K562 (cell line): ENCODE results near the gene TENM4. TPM values are rescaled to one million over a fixed set of nuclear protein-coding genes. Genes with fewer than 3 reads are reported as not detected.

Source experiments
- ATAC-seq: fragments of 200-7000 bp; cut with Tn5 transposase; 3 replicates; pipeline ENCODE4 v1.9.1; 2020; ENCODE audit warnings: moderate library complexity
- BruUV-seq: library from RNA; stranded (reverse); fragments of 400-500 nt; replicated peaks from 2 replicates; lab custom pipeline; 2021; lab: Mats Ljungman, UMichigan
- CTCF ChIA-PET: fragments of 300-600 bp; formaldehyde crosslinking; extraction: SDS; loops from one replicate; lab custom pipeline; 2021; ENCODE audit warnings: low intra/inter-chr PET ratio; lab: Yijun Ruan, JAX
- POLR2A ChIA-PET: fragments of 300-600, 350-650 bp; sonication (Branson Sonifier 250); formaldehyde crosslinking; extraction: SDS; loops from one replicate; lab custom pipeline; 2021; ENCODE audit warnings: antibody characterized with exemption, inconsistent platforms; lab: Yijun Ruan, JAX
- DNase-seq, 4 experiments: peaks; one replicate each; pipeline versions ENCODE4 v3.0.0 to v3.0.0-alpha.2; 2011 to 2018; ENCODE audit warnings: low spot score in 3 of 4, mixed read lengths in 3 of 4; ENCODE audit errors: extremely low read depth in 1 of 4
- FAIRE-seq: peaks from 2 replicates; lab custom pipeline; 2011; peaks lifted over from hg19 to GRCh38; lab: Jason Lieb, UNC
- H2AFZ ChIP-seq: 2 replicates; pipeline ENCODE4 v1.6.0; 2011; ENCODE audit warnings: low read depth, low read length, control low read depth, inconsistent platforms
- H3K27ac ChIP-seq: fragments of 200-600 bp; 3 replicates; pipeline ENCODE4 v1.8.0; 2011; ENCODE audit warnings: low read depth, mild to moderate bottlenecking, control low read depth, inconsistent platforms, low read length, moderate library complexity, mixed read lengths; ENCODE audit errors: extremely low read depth
- H3K27me3 ChIP-seq, 2 experiments: fragments of 300-600 bp in 1 of 2; 2 replicates in 1 of 2; 3 replicates in 1 of 2; pipeline versions ENCODE4 v1.6.0 to v1.8.0; 2011; ENCODE audit warnings: inconsistent platforms in 2 of 2, low read length in 2 of 2, mild to moderate bottlenecking in 1 of 2, mixed read lengths in 1 of 2, moderate library complexity in 1 of 2; ENCODE audit not compliant: control insufficient read depth in 2 of 2, insufficient read depth in 2 of 2
- H3K36me3 ChIP-seq: fragments of 300-600 bp; 3 replicates; pipeline ENCODE4 v1.8.0; 2011; ENCODE audit warnings: mild to moderate bottlenecking, low read length, inconsistent platforms; ENCODE audit not compliant: control insufficient read depth, insufficient read depth
- H3K4me1 ChIP-seq, 2 experiments: fragments of 200-600 bp in 1 of 2; replicated peaks in 1 of 2; 2 replicates in 1 of 2; 3 replicates in 1 of 2; pipeline versions ENCODE4 v1.5.1 to v1.8.0; 2011; ENCODE audit warnings: inconsistent platforms in 2 of 2, low read length in 2 of 2, mild to moderate bottlenecking in 1 of 2, mixed read lengths in 1 of 2, moderate library complexity in 1 of 2; ENCODE audit not compliant: control insufficient read depth in 2 of 2, insufficient read depth in 2 of 2
- H3K4me2 ChIP-seq: 2 replicates; pipeline ENCODE4 v1.6.1; 2011; ENCODE audit warnings: low read length, control low read depth, inconsistent platforms, mixed read lengths; ENCODE audit not compliant: insufficient read depth
- H3K4me3 ChIP-seq: fragments of 200-600 bp; sonication (generic), shearing (Covaris generic); 2 replicates; pipeline ENCODE4 v1.5.1; 2016; ENCODE audit warnings: control low read depth, inconsistent platforms
- H3K79me2 ChIP-seq: fragments of 200-600 bp; 3 replicates; pipeline ENCODE4 v1.8.0; 2011; ENCODE audit warnings: low read length, inconsistent platforms; ENCODE audit not compliant: control insufficient read depth, insufficient read depth
- H3K9ac ChIP-seq, 2 experiments: 2 replicates each; pipeline versions ENCODE4 v1.6.0 to v1.6.1; 2011; ENCODE audit warnings: low read depth in 2 of 2, low read length in 2 of 2, control low read depth in 1 of 2, inconsistent platforms in 1 of 2, mild to moderate bottlenecking in 1 of 2, mixed read lengths in 1 of 2; ENCODE audit not compliant: insufficient read depth in 1 of 2
- H3K9me1 ChIP-seq: one replicate; pipeline ENCODE4 v1.6.0; 2011; ENCODE audit warnings: inconsistent platforms, mild to moderate bottlenecking, low read length, moderate library complexity; ENCODE audit not compliant: control insufficient read depth, insufficient read depth
- H3K9me3 ChIP-seq: replicated peaks from 2 replicates; pipeline ENCODE4 v1.5.1; 2011; ENCODE audit warnings: low read depth, low read length, inconsistent platforms; ENCODE audit not compliant: control insufficient read depth, insufficient read depth
- H4K20me1 ChIP-seq: replicated peaks from 2 replicates; pipeline ENCODE4 v1.6.1; 2011; ENCODE audit warnings: low read length, inconsistent platforms, mixed read lengths; ENCODE audit not compliant: control insufficient read depth, insufficient read depth
- ADNP ChIP-seq: fragments of 200-800 bp; sonication (Bioruptor generic); IDR thresholded peaks from 2 replicates; pipeline ENCODE4 v1.6.1; 2016; ENCODE audit warnings: missing genetic modification characterization, missing compliant biosample characterization
- CREBBP ChIP-seq: IDR thresholded peaks from one replicate; pipeline ENCODE4 v1.6.1; 2012; ENCODE audit warnings: low read depth, mild to moderate bottlenecking, control low read depth, inconsistent platforms, low read length
- FOXM1 ChIP-seq, 2 experiments: fragments of 450-650 bp in 1 of 2; sonication (generic) in 1 of 2; formaldehyde crosslinking in 1 of 2; IDR thresholded peaks; 2 replicates each; pipeline versions ENCODE4 v1.6.1 to v1.9.0; 2017 to 2022; ENCODE audit warnings: low read depth in 2 of 2, mild to moderate bottlenecking in 2 of 2, missing genetic modification reagents in 1 of 2, moderate library complexity in 1 of 2
- HNRNPK ChIP-seq: fragments of 200-400 bp; formaldehyde crosslinking; IDR thresholded peaks from one replicate; pipeline ENCODE4 v1.6.1; 2018; ENCODE audit warnings: mild to moderate bottlenecking, low read depth, low read length; ENCODE audit not compliant: poor library complexity, severe bottlenecking
- HNRNPL ChIP-seq: fragments of 200-400 bp; formaldehyde crosslinking; IDR thresholded peaks from 2 replicates; pipeline ENCODE4 v1.6.1; 2017; ENCODE audit warnings: low read depth, mild to moderate bottlenecking, low read length
- KLF6 ChIP-seq: fragments of 250-450 bp; sonication (Bioruptor Pico); IDR thresholded peaks from 2 replicates; pipeline ENCODE4 v1.4.0; 2020; ENCODE audit warnings: mild to moderate bottlenecking, moderate library complexity, borderline replicate concordance
- MYBL2 ChIP-seq, 2 experiments: fragments of 450-650 bp in 1 of 2; sonication (generic) in 1 of 2; formaldehyde crosslinking in 1 of 2; IDR thresholded peaks; 2 replicates each; pipeline versions ENCODE4 v1.6.1 to v1.8.1; 2017 to 2022; ENCODE audit warnings: borderline replicate concordance in 1 of 2, inconsistent platforms in 1 of 2, low read depth in 1 of 2, mild to moderate bottlenecking in 1 of 2, missing genetic modification reagents in 1 of 2, moderate library complexity in 1 of 2
- NFE2 ChIP-seq: IDR thresholded peaks from 2 replicates; pipeline ENCODE4 v1.6.1; 2014; ENCODE audit warnings: antibody characterized with exemption, low read depth
- POLR2H ChIP-seq: IDR thresholded peaks from 2 replicates; pipeline ENCODE4 v1.6.1; 2016; ENCODE audit warnings: missing genetic modification characterization, low read depth, mild to moderate bottlenecking, control low read depth, missing compliant biosample characterization, moderate library complexity
- POLR3A ChIP-seq: IDR thresholded peaks from 2 replicates; pipeline ENCODE4 v1.6.1; 2011; ENCODE audit warnings: borderline replicate concordance, mild to moderate bottlenecking, moderate library complexity; ENCODE audit not compliant: insufficient read length, insufficient read depth; ENCODE audit errors: extremely low read depth
- THAP7 ChIP-seq: fragments of 250-450 bp; sonication (Bioruptor Pico); IDR thresholded peaks from 2 replicates; pipeline ENCODE4 v1.5.0; 2021
- TOE1 ChIP-seq, 2 experiments: fragments of 450-650 bp in 1 of 2; sonication (generic) in 1 of 2; formaldehyde crosslinking in 1 of 2; IDR thresholded peaks; 2 replicates each; pipeline versions ENCODE4 v1.7.1 to v1.8.0; 2016 to 2022; ENCODE audit warnings: borderline replicate concordance in 2 of 2, mild to moderate bottlenecking in 2 of 2, antibody characterized with exemption in 1 of 2, inconsistent platforms in 1 of 2, low read depth in 1 of 2, missing genetic modification reagents in 1 of 2, moderate library complexity in 1 of 2
- ZNF124 ChIP-seq: sonication (generic); formaldehyde crosslinking; IDR thresholded peaks from 2 replicates; pipeline ENCODE4 v1.8.1; 2022; ENCODE audit warnings: missing genetic modification reagents
- ZNF143 ChIP-seq: sonication (generic); formaldehyde crosslinking; IDR thresholded peaks from 2 replicates; pipeline ENCODE4 v1.9.0; 2022; ENCODE audit warnings: mild to moderate bottlenecking, missing genetic modification reagents
- ZNF431 ChIP-seq: sonication (generic); formaldehyde crosslinking; IDR thresholded peaks from 2 replicates; pipeline ENCODE4 v1.8.0; 2022; ENCODE audit warnings: mild to moderate bottlenecking, missing genetic modification reagents
- ZNF551 ChIP-seq: fragments of 250-450 bp; sonication (Bioruptor Pico); IDR thresholded peaks from 2 replicates; pipeline ENCODE4 v1.5.0; 2021; ENCODE audit warnings: mild to moderate bottlenecking, moderate library complexity
- ZNF740 ChIP-seq, 3 experiments: fragments of 200-800 bp in 1 of 3; sonication (Bioruptor generic) in 1 of 3; sonication (generic) in 1 of 3; formaldehyde crosslinking in 1 of 3; IDR thresholded peaks; 2 replicates each; pipeline versions ENCODE4 v1.6.1 to v1.8.0; 2016 to 2022; ENCODE audit warnings: mild to moderate bottlenecking in 2 of 3, missing compliant biosample characterization in 2 of 3, missing genetic modification characterization in 2 of 3, missing genetic modification reagents in 1 of 3
- ZNF780A ChIP-seq: fragments of 250-450 bp; sonication (Bioruptor Pico); IDR thresholded peaks from 2 replicates; pipeline ENCODE4 v1.5.0; 2021; ENCODE audit warnings: mild to moderate bottlenecking
- WGBS: fragments of 100-300 bp; shearing (Covaris generic); methylation state at CpG from one replicate; pipeline ENCODE4 v1.1.6; 2016; ENCODE audit warnings: low coverage, mixed read lengths; ENCODE audit not compliant: insufficient coverage; ENCODE audit errors: missing lambda C conversion rate; 5-methylcytosine and 5-hydroxymethylcytosine counted together
- in situ Hi-C: fragments of 300-500 bp; cut with MboI; formaldehyde crosslinking; loops from 4 replicates; pipeline ENCODE4 v1.15.0; 2018; ENCODE audit warnings: inconsistent platforms, mixed read lengths
- intact Hi-C: fragments of 100-400 bp; cut with micrococcal nuclease; formaldehyde crosslinking; loops from 2 replicates; pipeline ENCODE4 v1.14.2; 2022
- polyA plus RNA-seq, 8 experiments: library from polyadenylated mRNA; depleted of rRNA in 4 of 8; stranded (reverse) in 5 of 8; unstranded in 3 of 8; fragments of >200 nt; fragmentation: Nextera tagmentation in 2 of 8; fragmentation: Illumina TruSeq in 1 of 8; extraction: Ambion mirVana in 2 of 8; extraction: Trizol in 1 of 8; gene quantifications; 2 replicates each; pipeline versions ENCODE4 v1.2.1 to v1.2.3, GENCODE V29; 2011 to 2014; ENCODE audit warnings: inconsistent platforms in 1 of 8, missing spikeins in 1 of 8
- total RNA-seq, 7 experiments: library from RNA; depleted of rRNA in 6 of 7; stranded (reverse); fragments of >200 nt in 6 of 7; fragmentation: Illumina TruSeq in 2 of 7; extraction: Trizol in 2 of 7; gene quantifications; 2 replicates each; pipeline versions ENCODE4 v1.2.1 to v1.2.3, GENCODE V29; 2011 to 2021; ENCODE audit warnings: low replicate concordance in 1 of 7

Gene TENM4
- total and polyA plus RNA-seq, 9 of the 15 experiments (the other 6 are each of a cell fraction or from before 2014, with no cell fraction given), result 0.16 TPM; not detected in 8

GRCh38 chr11:78909386-78909785 is 531.4 kb downstream of the TENM4 start (continued):
- TF ChIP-seq ZNF740 (CRISPR knock-in tag; IDR thresholded peaks at IDR 0.05) (no peak), ZNF740 (tag; IDR thresholded peaks at IDR 0.05) (no peak), KLF6 (no peak)

GRCh38 chr11:78907636-78908035 is 533.2 kb downstream of the TENM4 start:
- ChIA-PET POLR2A (no interaction called here), CTCF (no interaction called here)
- intact Hi-C loops, result no loop called here
- no peaks in the 10 kb centered on the region for H4K20me1 ChIP-seq
- H3K4me3 ChIP-seq, result no peak overlapping the region
- no peaks in the 10 kb centered on the region for H3K9me3 ChIP-seq
- no peak overlapping the region for H3K4me2 ChIP-seq
- no peaks in the 10 kb centered on the region for H3K79me2 ChIP-seq
- ATAC-seq (no peak), FAIRE-seq (no peak), DNase-seq (no peak)
- BruUV-seq, result no TSS peak
- no peaks in the 10 kb centered on the region for H3K36me3 ChIP-seq
- in situ Hi-C loops, result no loop called here
- H3K27ac ChIP-seq, result no peak overlapping the region
- peaks cover 0 to 15% of the 10 kb centered on the region in 2 experiments; a peak in 3 of 5 replicates for H3K27me3 ChIP-seq
- H2AFZ ChIP-seq, result no peak overlapping the region
- peaks cover 0 to 5% of the 10 kb centered on the region in 2 experiments; a peak in 1 of 5 replicates for H3K4me1 ChIP-seq
- 1% methylated on average over 4 of the region's 4 CpGs for WGBS
- no peaks in the 10 kb centered on the region for H3K9me1 ChIP-seq
- no peak overlapping the region for H3K9ac ChIP-seq
- TF ChIP-seq ZNF143 (CRISPR knock-in tag), result no peak
- no peak for TF ChIP-seq HNRNPL
- TF ChIP-seq POLR3A, result no peak
- no peak for TF ChIP-seq ZNF431
- TF ChIP-seq FOXM1 (IDR thresholded peaks at IDR 0.05; ENCODE audit: low read depth), result no peak
- TF ChIP-seq FOXM1 (CRISPR knock-in tag; IDR thresholded peaks at IDR 0.05; ENCODE audit: low read depth), result no peak
- TF ChIP-seq ZNF551, result no peak
- TF ChIP-seq HNRNPK, result no peak
- no peak for TF ChIP-seq MYBL2 (IDR thresholded peaks at IDR 0.05; ENCODE audit: low read depth)
- TF ChIP-seq MYBL2 (CRISPR knock-in tag; IDR thresholded peaks at IDR 0.05; ENCODE audit: borderline replicate concordance), result no peak
- no peak for TF ChIP-seq THAP7 (CRISPR knock-in tag)
- no peak for TF ChIP-seq ZNF780A (CRISPR knock-in tag)
- TF ChIP-seq CREBBP, result no peak
- no peak for TF ChIP-seq ADNP
- TF ChIP-seq NFE2, result no peak
- no peak for TF ChIP-seq TOE1 (IDR thresholded peaks at IDR 0.05; ENCODE audit: borderline replicate concordance)
- TF ChIP-seq TOE1 (CRISPR knock-in tag; IDR thresholded peaks at IDR 0.05; ENCODE audit: borderline replicate concordance, low read depth), result no peak
- no peak for TF ChIP-seq POLR2H (tag)
- TF ChIP-seq ZNF124 (CRISPR knock-in tag), result no peak
